Cardiac muscle cell (in vitro differentiated cells and primary cell): Measurements from ENCODE around the gene ACO2. TPM values are rescaled to one million over a fixed set of nuclear protein-coding genes. Genes with fewer than 3 reads are reported as not detected.
"Not testable (repeated sequence)": the region's sequence is repeated elsewhere in the genome, so short reads cannot be mapped to it uniquely, and the experiment has no call there.

ENCODE experiments used
- DNase-seq, 2 donors: peaks; one replicate each; pipeline versions ENCODE4 v3.0.0 to v3.0.0-alpha.2; 2010 to 2017; ENCODE audit warnings: low read depth in 1 of 2, low spot score in 1 of 2
- H3K27ac ChIP-seq: fragments of 200-600 bp; sonication (generic); 2 replicates; pipeline ENCODE4 v1.5.1; 2016
- H3K27me3 ChIP-seq: fragments of 200-600 bp; sonication (generic); 2 replicates; pipeline ENCODE4 v1.6.0; 2016; ENCODE audit warnings: control low read depth
- H3K36me3 ChIP-seq: fragments of 200-600 bp; sonication (generic); 2 replicates; pipeline ENCODE4 v1.5.1; 2016; ENCODE audit warnings: control low read depth
- H3K4me1 ChIP-seq: fragments of 200-600 bp; sonication (generic); 2 replicates; pipeline ENCODE4 v1.8.1; 2017; ENCODE audit warnings: low read depth, mild to moderate bottlenecking, mixed run types
- H3K4me3 ChIP-seq: fragments of 200-600 bp; sonication (generic); 2 replicates; pipeline ENCODE4 v1.5.1; 2016; ENCODE audit warnings: mild to moderate bottlenecking
- H3K9me3 ChIP-seq: fragments of 200-600 bp; sonication (generic); 2 replicates; pipeline ENCODE4 v1.5.1; 2017; ENCODE audit warnings: low read depth, mild to moderate bottlenecking, control low read depth
- CTCF ChIP-seq: IDR thresholded peaks from 2 replicates; pipeline ENCODE4 v1.5.1; 2012; ENCODE audit warnings: low read depth, mild to moderate bottlenecking, low read length
- polyA plus RNA-seq: library from polyadenylated mRNA; unstranded; fragments of >200 nt; fragmentation: Nextera tagmentation; extraction: Ambion mirVana; gene quantifications from 2 replicates; pipeline ENCODE4 v1.2.1, GENCODE V29; 2016
- total RNA-seq: library from RNA; depleted of rRNA; stranded (reverse); fragments of >200 nt; gene quantifications from 2 replicates; pipeline ENCODE4 v1.2.3, GENCODE V29; 2016

Gene ACO2
- total and polyA plus RNA-seq, 2 experiments from 2014 or later, result 183 to 328 TPM

- H3K27me3 ChIP-seq, result no peaks in the 10 kb centered on the region
- TF ChIP-seq CTCF, result no peak
- H3K4me3 ChIP-seq, result no peak overlapping the region
- no peaks in the 10 kb centered on the region for H3K9me3 ChIP-seq
- no peak overlapping the region for H3K27ac ChIP-seq
- no peak for DNase-seq
- peaks cover 9% of the 10 kb centered on the region for H3K4me1 ChIP-seq
- H3K36me3 ChIP-seq, result no peaks in the 10 kb centered on the region
Observed at GRCh38 chr22:41567512-41567768, 98.5 kb downstream of the ACO2 start.

GRCh38 chr22:41568811-41569210 is 99.9 kb downstream of the ACO2 start:
- Histone ChIP-seq H3K27me3 (no peaks in the 10 kb centered on the region), H3K4me3 (no peak overlapping the region), H3K36me3 (no peaks in the 10 kb centered on the region), H3K27ac (no peak overlapping the region), H3K9me3 (no peaks in the 10 kb centered on the region), H3K4me1 (no peaks in the 10 kb centered on the region)
- no peak for TF ChIP-seq CTCF
- DNase-seq, result no peak

DNA sequence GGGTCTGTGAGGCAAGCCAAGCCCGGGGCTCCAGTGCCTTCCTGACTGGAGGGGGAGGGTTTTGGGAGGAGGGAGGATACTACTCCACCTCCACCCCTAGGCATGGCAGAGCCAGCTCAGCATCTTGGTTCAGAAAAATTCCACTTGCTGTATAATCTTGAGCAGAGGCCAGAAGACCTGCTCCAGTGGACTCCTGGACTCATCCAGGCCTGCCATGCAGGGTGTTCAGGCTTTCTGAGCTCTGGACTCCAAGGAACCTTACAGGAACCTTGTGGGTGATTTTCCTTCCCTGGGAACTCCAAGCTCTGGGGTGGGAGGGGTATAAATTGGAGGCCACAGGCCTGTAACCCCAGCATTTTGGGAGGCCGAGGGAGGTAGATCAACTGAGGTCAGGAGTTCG is 101.3 kb downstream of the ACO2 start:
- TF ChIP-seq CTCF, result no peak
- Histone ChIP-seq H3K27ac (no peak overlapping the region), H3K27me3 (no peaks in the 10 kb centered on the region), H3K4me1 (no peaks in the 10 kb centered on the region), H3K36me3 (no peaks in the 10 kb centered on the region), H3K9me3 (no peaks in the 10 kb centered on the region), H3K4me3 (no peak overlapping the region)
- DNase-seq, result no peak

- H3K27me3 ChIP-seq, result no peaks in the 10 kb centered on the region
- H3K27ac ChIP-seq, result no peak overlapping the region
- H3K9me3 ChIP-seq, result no peaks in the 10 kb centered on the region
- H3K4me3 ChIP-seq, result no peak overlapping the region
- no peaks in the 10 kb centered on the region for H3K4me1 ChIP-seq
- H3K36me3 ChIP-seq, result no peaks in the 10 kb centered on the region
- DNase-seq, result no peak
- no peak for TF ChIP-seq CTCF
Observed at GRCh38 chr22:41571786-41572185, 102.9 kb downstream of the ACO2 start.

DNA sequence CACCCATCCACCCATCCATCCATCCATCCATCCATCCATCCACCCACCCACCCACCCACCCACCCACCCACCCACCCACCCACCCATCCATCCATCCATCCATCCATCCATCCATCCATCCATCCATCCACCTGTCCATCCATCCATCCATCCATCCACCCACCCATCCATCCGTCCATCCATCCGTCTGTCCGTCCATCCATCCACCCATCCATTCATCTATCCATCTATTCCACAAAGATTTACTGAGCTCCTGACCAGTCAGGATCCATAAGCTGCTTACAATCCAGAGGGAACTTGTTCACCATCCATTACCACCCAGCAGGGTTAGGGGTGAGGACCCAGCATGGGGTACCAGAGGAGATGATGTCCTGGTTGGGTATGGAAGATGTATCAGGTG is 103.4 kb downstream of the ACO2 start:
- H3K4me1 ChIP-seq, DNase-seq, H3K4me3 ChIP-seq: not testable (repeated sequence)

DNA sequence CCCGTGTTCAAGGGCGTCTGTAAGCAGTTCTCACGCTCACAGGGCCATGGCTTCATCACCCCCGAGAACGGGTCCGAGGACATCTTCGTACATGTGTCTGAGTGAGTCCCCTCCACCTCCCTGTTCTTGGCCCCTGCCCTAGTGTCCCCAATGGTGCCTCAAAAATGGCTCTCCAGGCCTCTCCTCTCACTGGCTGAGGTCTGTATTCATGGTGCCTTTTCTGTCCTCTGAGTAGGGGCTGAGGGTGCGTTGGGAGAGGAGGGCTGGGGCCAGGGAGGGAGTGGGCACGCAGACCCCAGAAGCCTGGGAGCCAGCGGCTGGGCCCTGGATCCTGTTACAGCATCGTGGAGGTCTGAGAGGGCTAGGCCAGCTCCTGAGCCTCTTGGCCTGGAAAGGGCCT is 104.8 kb downstream of the ACO2 start:
- DNase-seq, result no peak
- no peak for TF ChIP-seq CTCF
- H3K9me3 ChIP-seq, result no peaks in the 10 kb centered on the region
- H3K27me3 ChIP-seq, result no peaks in the 10 kb centered on the region
- no peak overlapping the region for H3K27ac ChIP-seq
- H3K36me3 ChIP-seq, result no peaks in the 10 kb centered on the region
- no peak overlapping the region for H3K4me3 ChIP-seq
- H3K4me1 ChIP-seq, result no peaks in the 10 kb centered on the region

More for the DNA sequence above, 103.4 kb downstream of the ACO2 start:
- not testable (repeated sequence) for H3K27me3 ChIP-seq, H3K36me3 ChIP-seq, H3K27ac ChIP-seq, H3K9me3 ChIP-seq
